DMS79 (cell line): Measurements from ENCODE around the gene MLNR.

Experiments
- DNase-seq: peaks from one replicate; lab custom pipeline; 2025; lab: John Stamatoyannopoulos, UW

The MLNR gene, protein sequence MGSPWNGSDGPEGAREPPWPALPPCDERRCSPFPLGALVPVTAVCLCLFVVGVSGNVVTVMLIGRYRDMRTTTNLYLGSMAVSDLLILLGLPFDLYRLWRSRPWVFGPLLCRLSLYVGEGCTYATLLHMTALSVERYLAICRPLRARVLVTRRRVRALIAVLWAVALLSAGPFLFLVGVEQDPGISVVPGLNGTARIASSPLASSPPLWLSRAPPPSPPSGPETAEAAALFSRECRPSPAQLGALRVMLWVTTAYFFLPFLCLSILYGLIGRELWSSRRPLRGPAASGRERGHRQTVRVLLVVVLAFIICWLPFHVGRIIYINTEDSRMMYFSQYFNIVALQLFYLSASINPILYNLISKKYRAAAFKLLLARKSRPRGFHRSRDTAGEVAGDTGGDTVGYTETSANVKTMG

DNA sequence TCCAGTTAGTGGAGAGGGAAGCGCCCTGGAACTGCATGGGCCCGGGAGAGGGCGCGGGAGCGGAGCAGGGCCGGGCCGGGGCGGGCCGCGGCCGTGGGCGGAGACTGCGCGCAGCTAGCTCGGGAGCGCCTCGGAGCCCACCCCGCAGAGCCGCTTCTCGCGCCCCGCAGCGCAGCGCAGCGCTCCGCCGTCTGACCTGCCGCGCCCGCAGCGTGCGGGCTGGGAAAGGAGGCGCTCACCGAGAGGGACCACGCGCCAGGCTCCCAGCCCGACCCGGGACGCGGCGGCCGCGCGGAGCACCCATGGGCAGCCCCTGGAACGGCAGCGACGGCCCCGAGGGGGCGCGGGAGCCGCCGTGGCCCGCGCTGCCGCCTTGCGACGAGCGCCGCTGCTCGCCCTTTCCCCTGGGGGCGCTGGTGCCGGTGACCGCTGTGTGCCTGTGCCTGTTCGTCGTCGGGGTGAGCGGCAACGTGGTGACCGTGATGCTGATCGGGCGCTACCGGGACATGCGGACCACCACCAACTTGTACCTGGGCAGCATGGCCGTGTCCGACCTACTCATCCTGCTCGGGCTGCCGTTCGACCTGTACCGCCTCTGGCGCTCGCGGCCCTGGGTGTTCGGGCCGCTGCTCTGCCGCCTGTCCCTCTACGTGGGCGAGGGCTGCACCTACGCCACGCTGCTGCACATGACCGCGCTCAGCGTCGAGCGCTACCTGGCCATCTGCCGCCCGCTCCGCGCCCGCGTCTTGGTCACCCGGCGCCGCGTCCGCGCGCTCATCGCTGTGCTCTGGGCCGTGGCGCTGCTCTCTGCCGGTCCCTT, at the start of gene MLNR:
Gene MLNR (plus strand): TSS at position 303 of the 820 bp plus-strand sequence. CDS start 0 bp downstream, at position 303.
- no peak for DNase-seq

DNA sequence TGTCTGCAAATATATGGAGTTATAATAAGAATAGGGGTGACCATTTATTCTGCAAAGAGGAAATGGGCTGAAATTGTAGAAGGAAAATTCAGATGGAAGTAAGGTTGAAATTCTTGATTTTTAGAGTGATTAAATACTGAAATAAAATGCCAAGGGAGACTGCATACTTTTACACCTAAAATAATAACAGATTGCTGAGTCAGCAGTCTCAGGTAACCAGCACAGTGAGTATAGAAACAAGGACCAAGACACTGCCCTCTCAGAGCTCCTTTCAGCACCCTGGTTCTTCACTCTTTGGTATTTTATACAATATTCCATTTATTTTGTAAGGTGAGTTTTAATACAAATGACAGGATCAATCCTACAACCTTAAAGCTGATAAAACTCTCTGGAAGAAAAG, 48.8 kb upstream of the MLNR start:
- no peak for DNase-seq

DNA sequence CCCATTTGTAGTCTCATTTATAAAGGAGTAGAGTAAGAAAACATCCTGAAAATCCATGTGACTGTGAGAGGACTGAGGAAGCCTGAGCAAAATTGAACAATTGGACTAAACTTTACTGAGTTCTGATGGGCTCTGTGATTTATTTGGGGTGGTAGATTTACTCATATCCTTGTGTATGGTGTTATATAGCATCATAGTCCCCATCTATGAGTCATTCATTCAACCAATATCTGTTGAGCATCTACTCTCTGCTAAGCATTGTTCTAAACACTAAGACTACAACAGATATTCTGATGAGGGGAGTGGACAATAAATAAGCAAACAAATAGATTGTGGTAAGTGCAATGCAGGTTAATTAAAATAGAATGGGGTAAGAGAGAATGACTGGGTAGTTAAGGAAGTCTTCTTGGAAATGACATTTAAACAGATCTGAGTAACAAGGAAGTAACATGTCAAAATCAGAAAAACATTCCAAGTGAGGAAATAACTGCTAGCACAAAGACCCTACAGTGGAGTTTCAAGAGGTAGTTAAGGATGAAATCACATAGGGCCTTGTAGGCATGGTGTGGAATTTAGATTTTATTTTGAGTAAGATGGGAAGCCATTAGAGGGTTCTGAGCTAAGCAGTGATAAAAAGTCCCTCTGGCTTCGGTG, 36.3 kb upstream of the MLNR start:
- no peak for DNase-seq

DNA sequence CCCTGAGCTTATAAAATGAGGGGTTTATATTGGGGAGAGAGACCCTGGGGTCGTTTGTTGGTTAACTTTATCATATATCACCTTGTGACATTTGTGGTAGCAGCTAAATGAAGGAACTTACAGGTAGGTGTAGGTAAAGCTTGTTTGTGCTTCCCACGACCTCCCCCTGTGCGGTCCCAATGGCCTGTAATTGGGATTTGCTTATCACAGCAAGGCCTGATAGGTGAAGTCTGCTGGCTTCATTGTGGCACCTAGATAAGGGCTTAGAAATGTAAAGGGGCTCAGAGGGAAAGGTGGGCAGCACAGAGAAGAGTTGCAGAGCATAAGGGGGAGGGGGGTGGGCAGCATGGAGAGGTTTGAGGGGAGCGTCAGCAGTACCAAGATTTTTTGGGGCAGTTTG, 35.5 kb upstream of the MLNR start:
- DNase-seq: no peak

DNA sequence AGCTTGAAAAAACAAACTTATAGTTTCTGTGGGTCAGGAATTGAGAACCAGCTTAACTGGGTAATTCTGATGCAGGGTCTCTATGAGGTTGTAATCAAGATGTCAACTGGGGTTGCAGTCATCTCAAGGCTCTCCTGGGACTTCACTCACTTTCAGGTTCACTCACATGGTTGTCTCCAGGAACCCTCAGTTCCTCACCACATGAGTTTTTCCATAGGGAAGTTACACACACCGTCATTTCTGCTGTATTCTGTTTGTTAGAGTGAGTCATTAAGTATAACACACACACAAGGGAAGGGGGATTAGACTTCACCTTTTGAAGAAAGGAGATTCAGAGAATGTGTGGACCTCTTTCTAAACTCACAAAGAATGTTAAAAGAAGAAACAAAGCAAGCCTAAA, 34.9 kb upstream of the MLNR start:
- DNase-seq: no peak

DNA sequence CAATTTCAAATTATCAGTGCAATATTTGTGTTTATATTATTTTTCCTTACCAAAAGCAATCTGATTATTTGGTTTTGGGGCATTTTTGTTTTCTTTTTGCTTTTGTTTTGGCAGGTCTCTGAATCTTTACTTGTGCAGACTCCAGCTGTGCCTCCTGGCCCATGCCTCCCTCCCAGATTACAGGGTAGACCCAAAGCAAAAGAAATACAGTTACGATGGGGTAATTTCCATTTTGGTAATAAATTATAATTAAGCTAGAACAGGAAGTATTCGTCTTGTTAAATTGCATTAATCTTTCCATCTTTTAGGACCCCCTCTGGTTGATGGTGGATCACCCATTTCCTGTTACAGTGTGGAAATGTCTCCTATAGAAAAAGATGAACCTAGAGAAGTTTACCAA, 29.2 kb upstream of the MLNR start:
- no peak for DNase-seq

DNA sequence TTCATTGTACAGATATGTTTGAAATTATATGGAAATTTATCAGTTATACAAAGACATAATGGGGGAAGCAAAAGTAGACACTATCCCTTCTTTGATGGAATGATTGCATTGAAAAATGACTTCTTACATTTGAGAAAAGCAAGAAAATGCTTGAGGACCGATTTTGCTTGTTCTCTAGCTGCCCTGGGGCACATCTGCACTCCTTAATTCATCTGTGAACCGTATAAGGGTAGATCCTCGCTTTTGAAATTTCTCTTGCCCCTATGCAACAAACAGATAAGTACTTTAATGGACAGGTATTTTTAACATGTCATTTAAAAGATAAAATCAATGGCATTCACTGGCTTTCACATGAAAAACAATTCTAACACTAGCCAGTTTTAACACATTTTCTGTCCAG, 13.5 kb upstream of the MLNR start:
- no peak for DNase-seq

DNA sequence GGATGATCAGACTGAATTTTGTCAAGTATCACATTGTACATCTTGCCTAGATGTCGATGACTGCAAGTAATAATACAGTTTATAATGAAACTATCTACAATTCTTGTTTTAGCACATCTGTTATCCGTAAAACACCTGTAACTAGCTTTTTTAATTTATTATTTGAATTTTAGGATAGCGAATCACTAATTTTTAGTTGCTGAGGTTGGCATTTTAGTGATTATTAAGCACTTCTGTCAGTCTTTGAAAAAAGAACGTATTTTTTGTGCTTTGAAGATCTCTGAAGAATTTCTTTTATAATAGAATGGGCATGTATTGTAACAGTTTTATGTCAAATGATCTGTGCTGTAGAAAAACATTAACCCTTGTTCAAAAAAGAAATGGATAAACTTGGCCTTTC, 11.5 kb upstream of the MLNR start:
- no peak for DNase-seq

DNA sequence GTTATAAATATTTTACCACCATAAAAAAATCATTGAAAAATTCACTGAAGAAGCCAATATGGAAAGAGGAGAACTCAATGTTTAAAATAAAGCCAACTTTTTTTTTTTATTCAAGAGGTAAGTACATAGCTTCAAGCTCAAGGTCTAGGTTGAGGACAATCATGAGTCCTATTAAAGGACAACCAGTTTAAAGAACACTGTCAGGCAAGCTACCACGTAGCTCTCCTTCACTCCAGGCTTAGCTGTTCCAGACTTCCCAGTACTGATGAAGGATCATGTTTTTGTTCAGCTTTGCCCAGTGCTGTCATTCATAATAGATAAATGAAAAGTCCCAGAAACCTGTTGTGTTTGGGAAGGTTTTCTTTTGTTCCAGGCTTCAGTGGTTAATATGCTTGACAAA, 10.0 kb upstream of the MLNR start:
- no peak for DNase-seq

DNA sequence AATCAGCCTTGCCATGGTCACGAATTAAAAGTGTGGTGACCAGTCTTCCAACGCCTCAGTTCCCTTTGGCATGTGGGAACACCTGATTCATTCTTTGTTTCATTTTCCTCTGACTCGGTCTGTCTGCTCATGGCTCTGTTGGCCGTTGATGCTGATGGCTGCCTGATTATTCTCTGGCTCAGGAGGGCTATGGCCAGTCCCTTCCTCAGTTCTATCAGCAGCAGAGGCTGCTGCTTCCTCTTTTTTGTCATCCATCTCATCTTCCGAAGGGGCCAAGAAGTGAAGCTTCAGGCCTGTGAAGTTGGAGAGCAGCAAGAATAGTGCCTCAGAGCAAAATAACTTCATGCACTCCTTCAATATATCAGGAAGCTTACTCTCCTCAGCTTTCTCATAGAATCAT, 9.5 kb upstream of the MLNR start:
- no peak for DNase-seq

DNA sequence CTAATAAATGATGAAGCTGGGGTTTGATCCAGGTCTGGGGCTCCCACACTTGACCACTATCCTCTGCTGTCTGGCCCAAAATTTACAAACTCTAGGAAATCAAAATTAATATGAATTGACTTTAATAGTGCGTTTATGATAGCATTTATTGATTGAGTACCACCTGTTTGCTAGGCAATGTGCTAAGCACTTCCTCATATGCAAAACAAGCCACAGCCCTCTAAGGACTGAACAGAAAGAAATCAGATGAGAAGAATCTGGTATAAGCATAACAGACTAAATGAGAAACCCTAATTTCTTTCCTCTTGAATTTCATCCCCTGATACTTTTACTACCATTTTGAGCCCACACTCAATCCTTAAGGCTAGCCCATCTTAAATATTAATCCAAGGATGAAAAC, 6.6 kb upstream of the MLNR start:
- no peak for DNase-seq

DNA sequence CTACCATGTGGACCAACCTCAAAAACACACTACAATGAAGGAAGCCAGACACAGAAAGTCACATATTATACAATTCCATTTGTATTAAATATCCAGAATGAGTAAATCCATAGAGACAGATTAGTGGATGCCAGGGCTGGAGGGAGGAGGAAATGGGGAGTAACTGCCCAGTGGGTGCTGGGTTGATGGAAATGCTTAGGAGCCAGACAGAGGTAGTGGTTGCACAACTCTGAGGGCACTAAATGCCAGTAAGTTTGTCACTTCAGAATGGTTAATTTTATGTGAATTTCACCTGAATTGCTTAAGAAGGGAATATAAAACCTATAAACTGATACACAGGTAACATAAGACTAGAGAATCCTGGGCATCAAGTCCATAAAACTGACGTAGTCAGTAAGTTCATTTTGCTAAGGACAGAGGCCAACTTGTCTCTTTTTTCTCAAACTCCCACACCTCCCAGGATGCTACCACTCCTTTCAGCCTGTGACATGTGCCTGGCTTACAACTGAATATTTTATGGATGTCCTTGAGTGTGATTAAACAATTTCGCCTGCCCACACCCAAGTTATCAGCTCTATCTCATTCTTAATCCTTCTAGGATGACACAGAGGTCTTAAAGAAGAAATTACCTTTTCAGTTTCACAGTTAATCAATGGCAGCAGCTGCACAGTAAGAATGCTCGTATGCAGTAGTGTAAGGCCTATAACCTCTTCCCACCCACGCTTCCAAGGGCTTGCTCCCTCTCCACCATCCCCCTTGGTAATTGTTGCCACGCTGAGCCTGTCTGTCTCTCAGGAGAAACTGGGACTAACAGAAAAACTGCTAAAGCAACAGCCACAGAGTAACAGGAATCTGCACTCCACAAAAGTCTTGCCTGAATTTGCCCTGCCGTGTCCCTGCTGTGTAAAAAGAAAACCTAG, 5.9 kb upstream of the MLNR start:
- no peak for DNase-seq

DNA sequence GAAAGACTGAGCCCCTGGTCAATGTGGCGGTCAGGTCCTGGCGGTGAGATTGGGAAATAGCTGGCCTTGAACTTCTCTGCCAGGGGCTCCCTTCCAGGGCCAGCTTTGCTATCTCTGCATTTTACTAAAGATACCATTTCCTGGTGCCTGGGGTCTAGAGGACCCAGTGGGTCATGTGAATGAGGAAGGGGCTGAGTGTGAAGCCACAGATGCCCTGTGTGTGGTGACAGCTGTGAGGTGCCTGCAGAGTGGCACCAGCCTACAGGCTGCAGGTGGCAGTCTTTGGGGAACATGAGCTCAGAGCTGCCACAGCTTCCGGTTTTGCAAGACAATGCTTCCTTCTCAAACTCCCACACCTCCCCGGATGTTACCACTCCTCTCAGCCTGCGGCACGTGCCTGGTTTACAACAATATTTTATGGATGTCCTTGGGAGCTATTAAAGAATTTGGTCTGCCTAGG, 5.2 kb upstream of the MLNR start:
- no peak for DNase-seq

DNA sequence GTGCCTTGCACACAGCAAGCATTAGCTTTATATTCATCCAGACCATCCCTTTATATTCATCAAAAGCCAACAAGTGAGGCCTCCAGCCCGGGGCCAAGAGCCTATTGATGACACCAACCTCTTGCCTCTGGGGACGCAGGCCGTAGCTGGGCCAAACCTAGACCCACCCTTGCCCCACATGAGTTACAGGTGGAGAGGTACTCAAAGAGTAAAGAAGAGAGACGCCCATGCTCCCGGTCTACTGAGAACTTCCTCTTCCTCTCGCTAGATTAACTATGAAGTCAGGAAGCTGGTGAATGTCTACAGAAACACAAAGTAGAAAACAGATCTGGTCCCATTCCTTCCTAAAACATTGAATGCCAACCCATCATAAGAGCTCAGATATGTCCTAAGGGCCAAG, 3.8 kb upstream of the MLNR start:
- DNase-seq: no peak

DNA sequence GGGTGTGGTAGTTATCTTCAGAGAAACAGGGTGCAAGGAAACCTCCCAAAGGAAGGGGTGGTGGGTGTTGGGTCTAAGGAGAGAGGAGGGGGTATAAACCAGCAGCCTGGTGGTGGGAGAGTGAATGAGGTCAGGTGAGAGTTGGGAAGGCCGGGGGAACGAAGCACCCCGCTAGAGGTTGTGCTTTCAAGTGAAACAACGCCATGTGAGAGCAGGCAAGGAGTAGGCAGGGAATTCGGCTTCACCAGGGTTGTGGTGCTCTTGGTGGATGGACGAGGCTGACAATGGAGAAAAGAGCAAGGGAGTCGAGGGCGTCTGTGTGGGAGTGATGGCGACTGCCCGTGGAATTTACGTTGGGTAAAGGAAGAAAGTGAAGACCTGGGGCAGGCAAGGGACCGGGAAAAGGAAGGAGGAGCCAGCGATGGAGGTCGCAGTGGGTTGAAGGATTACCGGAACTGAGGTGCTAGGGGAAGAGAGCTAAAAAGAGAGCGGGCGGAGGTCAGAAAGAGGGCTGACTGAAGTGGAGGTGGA, 2.1 kb upstream of the MLNR start:
- DNase-seq: no peak

DNA sequence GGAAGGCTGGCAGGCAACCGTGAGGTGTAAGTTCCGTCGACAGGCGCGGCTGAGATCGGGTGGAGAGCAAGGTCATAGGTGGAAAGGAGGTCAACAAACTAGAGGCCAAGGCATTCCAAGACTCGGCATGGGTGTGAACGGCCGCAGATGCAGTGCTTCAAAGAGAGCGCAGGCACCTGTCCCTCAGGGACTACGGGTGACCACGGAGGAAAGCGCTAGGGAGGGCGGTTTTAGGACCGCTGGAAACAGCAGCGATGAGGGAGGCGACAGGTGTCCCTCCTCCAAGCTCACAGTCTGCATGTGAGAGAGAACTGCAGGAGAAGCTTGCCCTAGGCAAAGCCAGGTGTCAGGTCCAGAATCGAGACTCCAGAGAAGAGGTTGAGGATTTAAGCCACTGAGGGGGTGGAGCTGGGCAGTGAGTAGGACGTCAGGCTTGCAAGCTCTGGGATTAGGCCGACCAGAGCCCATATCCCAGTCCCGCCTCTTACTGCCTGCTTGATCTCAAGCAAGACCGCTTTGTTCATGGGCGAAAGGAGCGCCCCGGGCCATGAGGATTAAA, 1.6 kb upstream of the MLNR start:
- DNase-seq: no peak

DNA sequence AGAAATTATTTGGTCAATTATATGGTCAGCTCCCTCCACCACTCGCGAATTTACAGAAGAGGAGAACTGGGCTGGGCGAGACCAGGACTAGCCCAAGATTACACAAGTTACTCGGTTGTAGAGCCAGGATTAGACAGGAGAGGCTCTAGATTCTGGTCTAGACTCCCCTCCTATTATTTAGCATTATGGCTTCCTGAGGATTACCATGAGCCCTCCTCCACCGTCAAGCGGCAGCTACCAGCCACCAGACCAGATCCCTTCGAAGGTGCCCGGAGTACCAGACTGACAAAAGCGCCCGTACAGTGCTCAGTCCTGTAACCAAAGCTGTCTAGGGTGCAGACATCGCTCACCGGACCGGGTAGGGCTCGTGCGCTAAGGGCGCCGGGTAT, 497 bp upstream of the MLNR start:
- DNase-seq: no peak

DNA sequence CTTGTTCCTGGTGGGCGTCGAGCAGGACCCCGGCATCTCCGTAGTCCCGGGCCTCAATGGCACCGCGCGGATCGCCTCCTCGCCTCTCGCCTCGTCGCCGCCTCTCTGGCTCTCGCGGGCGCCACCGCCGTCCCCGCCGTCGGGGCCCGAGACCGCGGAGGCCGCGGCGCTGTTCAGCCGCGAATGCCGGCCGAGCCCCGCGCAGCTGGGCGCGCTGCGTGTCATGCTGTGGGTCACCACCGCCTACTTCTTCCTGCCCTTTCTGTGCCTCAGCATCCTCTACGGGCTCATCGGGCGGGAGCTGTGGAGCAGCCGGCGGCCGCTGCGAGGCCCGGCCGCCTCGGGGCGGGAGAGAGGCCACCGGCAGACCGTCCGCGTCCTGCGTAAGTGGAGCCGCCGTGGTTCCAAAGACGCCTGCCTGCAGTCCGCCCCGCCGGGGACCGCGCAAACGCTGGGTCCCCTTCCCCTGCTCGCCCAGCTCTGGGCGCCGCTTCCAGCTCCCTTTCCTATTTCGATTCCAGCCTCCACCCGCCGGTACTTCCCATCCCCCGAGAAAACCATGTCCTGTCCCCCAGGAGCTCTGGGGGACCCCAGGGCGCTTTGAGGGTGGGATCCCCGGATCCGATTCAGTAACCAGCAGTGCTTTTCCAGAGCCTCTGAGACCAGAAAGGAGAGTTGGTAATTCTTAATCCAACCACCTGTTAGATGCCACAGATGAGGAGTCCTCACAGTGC, 885 bp downstream of the MLNR start:
- DNase-seq: no peak

DNA sequence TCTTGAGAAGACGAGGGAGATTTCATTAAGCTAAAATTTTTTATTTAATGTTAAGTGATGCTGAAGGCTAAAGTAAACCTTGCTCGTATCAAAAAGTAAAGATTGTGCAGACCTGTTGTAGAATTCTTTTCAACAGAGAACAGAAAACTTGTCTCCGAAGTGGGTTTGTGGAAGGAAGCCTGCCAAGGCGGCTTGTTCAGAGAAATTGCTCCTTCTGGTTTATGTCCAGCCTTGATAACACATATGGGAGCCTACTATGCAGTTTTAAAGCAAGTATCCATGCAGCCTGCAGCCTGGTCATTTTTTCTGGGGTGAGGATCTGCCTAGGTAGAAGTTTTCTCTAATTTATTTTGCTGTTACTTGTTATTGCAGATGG, 1.4 kb downstream of the MLNR start:
- DNase-seq: no peak

DNA sequence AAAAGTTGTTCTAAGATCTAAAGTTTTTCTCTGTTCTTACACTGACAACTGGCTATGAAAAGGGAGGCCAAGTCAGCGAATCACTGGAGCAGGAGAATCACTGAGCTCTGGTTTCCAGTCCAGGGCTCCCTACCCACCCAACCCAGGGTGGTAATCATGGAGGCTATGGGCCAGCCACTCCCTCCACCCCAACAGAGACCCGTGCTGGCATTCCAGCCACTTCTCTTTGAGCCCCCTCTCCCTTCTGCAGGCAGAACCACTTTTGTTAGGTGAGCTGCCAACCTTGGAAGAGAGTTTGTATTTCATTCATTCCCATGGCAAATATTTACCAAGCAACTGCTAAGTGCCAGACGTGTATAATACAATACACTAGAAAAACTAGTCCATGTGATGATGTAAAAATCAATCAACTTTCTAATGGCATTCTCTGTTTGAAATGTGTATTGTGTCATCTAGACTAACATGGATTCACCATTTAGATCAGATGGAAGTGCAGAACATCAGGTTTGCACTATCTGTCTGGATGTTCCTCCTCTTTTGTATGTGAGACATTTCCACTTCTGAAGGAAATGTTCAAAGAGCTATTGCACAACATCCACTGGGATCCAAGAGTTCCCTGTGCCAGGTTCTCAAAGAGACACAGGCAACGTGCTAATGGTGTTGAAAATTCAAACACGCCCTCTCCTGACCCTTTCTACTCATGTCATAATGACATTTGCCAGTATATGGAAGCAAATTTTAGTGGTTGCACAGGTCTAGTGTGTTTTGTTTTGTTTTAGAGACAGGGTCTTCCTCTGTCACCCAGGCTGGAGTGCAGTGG, 5.3 kb downstream of the MLNR start:
- DNase-seq: no peak
